ENCODE results near the gene SP9.

- TF ChIP-seq CTCF (IDR thresholded peaks at IDR 0.05) = no peak
- TF ChIP-seq POLR2A (IDR thresholded peaks at IDR 0.05) = no peak
Observed at GRCh38 chr2:174364628-174365027, 29.9 kb downstream of the SP9 start.

Data from adrenal gland (tissue), 5 donors.